ENCODE data around the gene PRR19.
A peak's percentile ranks its signal among the peaks of the same experiment; 100 is the strongest.

PRR19 gene

DNA sequence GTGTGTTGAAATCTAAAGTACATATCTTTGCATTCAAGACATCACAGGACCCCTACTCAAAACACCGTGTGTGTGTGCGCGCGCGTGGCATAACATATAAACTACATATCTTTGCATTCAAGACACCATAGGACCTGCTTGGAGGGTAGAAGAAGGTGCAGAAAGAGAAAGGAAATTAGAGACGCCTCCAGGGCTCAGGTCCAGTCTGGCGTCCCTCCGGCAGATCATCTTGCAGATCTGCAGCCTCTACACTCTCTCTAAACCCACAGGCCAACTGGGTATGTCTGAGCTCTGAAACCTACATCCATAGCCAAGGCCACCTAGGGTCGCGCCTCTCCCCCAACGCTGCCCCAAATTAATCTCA, 1.2 kb downstream of the PRR19 start:
- DNase-seq: no peak

GRCh38 chr19:42303876-42304275, 1.9 kb downstream of the PRR19 start:
- DNase-seq: no peak

GRCh38 chr19:42306646-42307045, 4.7 kb downstream of the PRR19 start:
- DNase-seq: no peak

GRCh38 chr19:42309686-42310085, 7.8 kb downstream of the PRR19 start:
- DNase-seq: no peak

DNA sequence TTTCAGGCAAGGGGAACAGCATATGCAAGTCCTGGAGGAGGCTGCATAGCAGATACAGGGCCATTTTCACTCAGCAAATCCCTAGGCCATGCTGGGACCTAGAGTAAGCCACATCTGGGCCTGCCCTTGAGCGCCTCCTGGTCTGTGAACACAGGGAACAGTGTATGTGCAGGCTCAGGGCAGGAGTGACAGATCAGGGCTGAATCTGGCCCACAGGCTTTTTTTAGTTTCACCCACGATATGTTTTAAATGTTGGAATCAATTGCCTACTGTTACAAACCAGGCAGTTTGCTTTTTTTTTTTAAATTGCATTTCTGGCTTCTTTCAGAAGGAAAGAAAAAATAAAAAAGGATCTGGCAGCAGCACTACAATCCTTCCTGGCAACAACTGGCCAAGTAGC, 9.7 kb downstream of the PRR19 start:
- no peak for DNase-seq

- DNase-seq: no peak
Measured at GRCh38 chr19:42312370-42312769, 10.4 kb downstream of the PRR19 start.

DNA sequence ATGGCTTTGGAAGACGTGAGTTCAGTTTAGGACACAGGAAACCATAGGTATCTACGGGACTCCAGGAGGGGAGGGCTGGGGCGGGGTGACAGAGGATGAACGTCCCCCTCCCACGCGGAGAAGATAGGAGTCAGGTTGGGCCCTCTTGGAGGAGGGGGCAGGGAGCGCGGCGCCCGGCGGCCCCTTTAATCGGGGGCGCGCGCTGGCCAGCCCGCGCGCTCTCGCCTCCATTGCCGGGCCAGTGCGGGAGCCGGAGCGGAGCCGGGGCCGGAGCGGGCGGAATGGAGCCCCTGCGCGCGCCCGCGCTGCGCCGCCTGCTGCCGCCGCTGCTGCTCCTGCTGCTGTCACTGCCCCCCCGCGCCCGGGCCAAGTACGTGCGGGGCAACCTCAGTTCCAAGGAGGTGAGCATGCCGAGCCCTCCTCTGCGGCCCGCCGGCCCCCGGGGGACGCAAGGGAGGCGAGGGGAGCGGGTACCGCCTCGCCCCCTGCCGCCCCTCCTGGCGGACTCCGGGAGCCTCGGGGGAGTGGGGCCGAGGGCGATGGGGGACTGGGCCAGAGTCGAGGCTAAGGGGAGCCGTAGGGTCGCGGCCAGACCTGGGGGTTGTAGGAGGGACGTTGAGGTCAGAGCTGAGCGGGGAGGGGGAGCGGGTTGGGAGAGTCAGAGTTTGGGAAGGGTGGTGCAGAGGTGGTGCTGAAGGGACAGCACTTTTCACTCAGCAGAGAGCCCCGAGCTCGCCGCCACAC, 11.3 kb downstream of the PRR19 start, which contains the start of gene TMEM145:
Gene TMEM145 (plus strand): TSS at position 214 of the 744 bp plus-strand sequence. CDS start 68 bp downstream, at position 282.
- DNase-seq: peak; percentile 78

- no peak for DNase-seq
Measured at GRCh38 chr19:42313840-42314755, 12.2 kb downstream of the PRR19 start.

DNA sequence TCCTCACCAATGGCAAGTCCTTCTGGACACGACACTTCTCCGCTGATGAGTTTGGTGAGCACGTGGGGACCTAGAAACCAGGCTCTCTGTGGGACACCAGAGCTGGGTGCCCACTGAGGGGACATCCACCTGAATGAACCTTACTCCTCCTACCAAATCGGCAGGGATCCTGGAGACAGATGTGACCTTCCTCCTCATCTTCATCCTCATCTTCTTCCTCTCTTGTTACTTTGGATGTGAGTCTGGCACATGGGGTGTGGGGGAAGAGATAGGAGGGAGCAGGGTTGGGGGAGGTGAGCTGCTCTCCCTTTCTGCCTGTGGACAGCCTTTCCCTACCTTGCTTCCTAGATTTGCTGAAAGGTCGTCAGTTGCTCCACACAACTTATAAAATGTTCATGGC, 13.1 kb downstream of the PRR19 start:
- DNase-seq: no peak

DNA sequence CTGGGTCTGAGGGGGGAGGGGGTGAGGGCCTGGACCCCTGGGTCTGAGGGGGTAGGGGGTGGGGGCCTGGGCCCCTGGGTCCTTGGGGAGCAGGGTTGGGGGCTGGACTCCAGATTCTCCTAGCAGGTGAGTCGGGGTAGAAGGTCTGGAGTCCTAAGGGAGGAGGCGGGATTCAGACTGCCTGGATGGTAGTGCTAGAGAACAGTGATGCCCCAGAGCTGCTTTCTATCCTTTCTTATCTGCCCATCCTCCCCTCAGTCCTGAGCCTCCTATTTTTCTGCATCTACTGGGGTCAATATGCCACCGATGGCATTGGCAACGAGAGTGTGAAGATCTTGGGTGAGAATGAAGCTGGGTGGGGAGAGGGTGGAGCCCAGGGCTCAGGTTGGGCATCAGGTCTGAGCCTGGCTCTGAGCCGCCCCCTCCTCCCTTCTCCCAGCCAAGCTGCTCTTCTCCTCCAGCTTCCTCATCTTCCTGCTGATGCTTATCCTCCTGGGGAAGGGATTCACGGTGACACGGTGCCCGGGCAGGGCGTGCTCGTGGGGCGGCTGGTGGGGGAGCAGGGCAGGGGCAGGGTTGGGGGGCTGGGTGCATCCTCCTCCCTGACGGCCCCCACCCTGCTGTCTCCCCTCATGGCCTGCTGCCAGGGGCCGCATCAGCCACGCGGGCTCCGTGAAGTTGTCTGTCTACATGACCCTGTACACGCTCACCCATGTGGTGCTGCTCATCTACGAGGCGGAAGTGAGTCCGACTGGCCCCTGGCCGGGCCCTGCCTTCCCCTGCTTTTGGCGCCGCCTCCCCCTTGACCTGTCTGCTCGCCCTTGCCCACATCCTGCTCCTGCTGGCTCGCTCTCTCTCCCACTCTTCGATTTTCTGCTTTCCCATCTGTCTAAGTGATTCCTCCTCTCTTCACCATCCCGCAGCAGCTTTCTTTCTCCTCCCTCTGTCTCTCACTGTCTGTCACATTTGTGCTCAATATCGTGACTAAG, 14.6 kb downstream of the PRR19 start:
- no peak for DNase-seq

DNA sequence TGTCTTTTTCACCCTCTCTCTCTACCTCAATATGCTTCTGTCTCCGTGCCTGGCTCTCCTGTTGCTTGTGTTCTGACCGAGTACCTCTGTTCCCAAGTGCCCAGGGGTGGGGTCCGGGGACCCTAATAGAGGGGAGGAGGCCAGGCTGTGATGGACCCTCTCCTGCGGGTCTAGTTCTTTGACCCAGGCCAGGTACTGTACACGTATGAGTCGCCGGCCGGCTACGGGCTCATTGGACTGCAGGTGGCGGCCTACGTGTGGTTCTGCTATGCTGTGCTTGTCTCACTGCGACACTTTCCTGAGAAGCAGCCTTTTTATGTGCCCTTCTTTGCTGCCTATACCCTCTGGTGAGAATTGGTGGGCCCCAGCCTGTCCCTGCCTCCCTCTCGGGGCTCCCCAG, 15.6 kb downstream of the PRR19 start:
- DNase-seq: no peak

GRCh38 chr19:42322305-42322704, 20.4 kb downstream of the PRR19 start:
- no peak for DNase-seq

- no peak for DNase-seq
Measured at GRCh38 chr19:42323473-42323851, 21.5 kb downstream of the PRR19 start.

DNA sequence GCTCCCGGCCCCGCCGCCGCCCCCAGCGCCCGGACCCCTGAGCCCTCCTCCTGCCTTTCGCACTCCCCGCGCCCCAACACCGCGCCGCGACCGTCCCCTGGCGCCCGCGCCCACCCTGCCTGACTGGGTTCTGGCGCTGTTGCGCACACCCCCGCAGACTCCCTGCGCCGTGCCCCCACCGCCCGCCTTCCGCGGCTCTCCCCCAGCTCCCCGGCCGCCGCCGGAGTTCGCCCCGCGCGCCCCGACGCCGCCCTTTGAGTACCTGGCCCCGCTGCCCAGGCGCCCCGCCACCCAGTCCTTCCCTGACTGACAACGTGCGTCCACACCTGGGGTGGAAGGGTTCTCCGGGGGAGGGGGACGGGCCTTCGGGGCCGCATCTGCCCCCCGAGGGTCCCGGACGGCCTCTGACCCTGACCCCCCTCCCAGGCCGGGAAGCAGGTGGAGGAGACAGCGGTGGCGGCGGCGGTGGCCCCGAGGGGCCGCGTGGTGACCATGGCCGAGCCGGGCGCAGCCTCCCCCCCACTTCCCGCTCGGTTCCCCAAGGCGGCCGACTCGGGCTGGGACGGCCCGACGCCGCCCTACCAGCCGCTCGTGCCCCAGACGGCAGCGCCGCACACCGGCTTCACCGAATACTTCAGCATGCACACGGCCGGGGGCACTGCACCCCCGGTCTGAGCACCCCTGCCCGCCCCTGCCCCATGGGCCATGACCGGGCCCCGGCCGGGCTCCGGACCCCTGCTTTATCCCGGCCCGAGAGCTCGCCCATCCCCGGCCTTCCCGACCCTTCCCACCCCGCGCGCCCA, 22.1 kb downstream of the PRR19 start:
- no peak for DNase-seq

DNA sequence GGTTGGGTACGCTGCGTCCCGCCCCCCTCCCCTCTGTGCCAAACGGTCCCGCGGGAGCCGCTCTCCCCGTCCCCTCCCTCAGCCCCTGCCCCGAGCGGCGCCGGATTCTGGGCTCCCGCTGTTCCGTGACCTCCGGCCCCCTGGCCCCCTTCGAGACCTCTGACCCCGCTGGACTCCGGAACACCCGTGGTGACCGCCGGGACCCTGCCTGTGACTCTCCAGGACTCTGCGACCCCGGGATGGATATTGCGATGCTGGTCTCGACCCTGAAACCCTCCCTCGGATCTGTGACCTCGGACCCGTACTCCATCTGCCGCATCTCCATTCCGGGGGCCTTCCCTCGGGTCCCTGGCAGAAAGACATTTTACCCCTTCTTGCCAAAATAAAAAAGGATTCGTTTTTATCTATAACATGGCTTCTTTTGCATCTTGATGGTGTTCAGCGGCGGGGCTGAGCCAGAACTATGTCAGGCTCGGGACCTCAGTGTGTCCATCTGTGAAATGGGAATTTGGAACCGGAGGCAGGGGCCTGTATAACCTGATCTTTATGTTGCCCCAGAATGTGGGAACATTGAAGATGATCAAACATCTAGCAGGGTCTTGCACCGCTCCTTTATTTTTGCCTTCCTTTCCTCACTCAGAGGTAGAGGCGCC, 22.8 kb downstream of the PRR19 start:
- no peak for DNase-seq

DNA sequence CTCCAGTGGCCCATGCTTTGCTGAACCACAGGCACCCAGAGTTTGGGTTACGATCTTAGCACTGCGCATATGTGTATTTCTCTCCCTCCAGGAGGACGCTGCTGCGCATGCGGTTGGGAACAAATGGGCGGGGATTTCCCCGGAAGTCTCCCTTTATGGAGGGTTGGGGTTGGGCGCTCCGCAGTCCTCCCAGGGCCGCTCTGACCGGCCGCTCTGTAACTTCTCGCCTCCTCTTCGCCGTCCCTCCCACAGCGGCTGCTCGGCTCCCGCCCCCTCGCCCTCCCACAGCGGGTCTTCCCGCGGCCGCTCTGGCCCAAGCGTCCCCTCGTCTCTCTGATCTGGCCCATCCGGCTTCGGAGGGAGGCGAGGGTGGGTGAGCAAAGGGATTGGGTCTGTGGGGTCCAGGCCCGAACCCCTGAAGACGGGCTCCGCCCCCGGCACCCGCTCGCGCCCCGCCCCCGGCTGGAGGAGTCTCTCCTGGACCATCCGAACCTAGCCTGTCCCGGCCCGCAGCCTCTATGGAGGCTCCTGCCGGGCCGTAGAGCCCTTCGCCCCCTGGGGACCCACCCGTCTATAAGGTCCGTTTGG, 23.5 kb downstream of the PRR19 start, which contains the start of gene MEGF8:
Gene MEGF8 (plus strand): TSS at position 328 of the 588 bp plus-strand sequence. CDS start 609 bp downstream, outside the sequence.
- peak; percentile 99 for DNase-seq

DNA sequence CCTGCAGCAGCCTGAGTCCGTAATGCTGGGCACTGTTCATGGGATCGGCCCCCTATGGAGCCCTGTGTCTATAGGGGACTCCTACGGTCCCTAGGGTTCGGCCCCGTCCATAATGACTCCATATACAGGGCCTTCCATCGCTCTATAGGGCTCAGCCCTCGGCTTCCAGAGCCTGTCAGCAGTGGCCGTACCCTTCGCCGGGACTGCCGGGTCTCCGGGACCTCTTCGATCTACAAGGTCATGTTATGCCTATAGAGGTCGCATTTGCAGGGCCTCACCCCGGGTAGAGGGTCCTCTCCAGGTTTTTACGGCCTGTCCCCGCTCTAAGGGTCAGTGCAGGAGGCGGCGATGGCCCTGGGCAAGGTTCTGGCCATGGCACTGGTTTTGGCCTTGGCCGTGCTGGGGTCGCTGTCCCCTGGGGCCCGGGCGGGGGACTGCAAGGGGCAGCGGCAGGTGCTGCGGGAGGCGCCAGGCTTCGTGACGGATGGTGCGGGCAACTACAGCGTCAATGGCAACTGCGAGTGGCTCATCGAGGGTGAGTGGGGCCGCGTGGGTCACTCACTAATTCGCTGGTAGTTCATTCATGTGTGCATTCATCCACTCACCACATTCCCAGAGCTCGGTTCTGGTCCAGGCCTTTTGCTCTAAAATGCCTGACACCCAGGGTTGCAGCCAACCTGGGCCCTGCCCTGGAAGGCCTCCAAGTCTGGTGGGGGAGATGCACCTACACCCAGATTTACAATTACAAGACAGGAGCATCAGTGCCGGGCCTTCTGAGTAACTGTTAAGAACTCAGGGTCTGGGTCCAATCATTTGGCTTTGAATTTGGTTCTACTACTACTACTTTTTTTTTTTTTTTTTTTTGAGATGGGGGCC, 24.2 kb downstream of the PRR19 start:
- DNase-seq: peak; percentile 70

- DNase-seq: no peak
Measured at GRCh38 chr19:42326969-42327368, 25.0 kb downstream of the PRR19 start.

- DNase-seq: no peak
Measured at GRCh38 chr19:42327381-42327780, 25.4 kb downstream of the PRR19 start.

DNA sequence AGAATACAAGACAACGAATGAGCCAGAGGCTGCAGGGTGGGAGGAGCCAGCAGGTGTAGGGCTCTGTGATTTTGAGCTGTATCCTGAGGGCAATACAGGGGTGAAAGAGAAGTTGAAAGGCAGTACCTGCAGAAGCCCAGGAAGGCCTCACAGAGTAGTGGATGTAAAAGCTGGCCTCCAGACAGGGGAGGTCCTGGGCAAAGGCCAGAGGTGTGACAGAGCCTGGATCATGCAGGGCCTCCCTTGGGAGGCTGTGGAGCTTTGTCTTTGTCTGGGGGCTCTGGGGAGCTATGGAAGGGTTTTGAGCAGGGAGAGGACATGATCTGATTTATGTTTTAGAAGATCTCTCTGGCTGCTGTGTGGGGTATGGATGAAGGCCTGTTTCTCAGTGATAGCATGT, 26.2 kb downstream of the PRR19 start:
- DNase-seq: no peak
